Astrocyte (in vitro differentiated cells and primary cell): ENCODE data around the gene SLC25A47. TPM values are rescaled to one million over a fixed set of nuclear protein-coding genes. Genes with fewer than 3 reads are reported as not detected.
A peak's percentile ranks its signal among the peaks of the same experiment; 100 is the strongest.

Experiments
- DNase-seq: peaks from one replicate; pipeline ENCODE4 v3.0.0-alpha.2; 2010; ENCODE audit warnings: low read depth
- FAIRE-seq: peaks from 2 replicates; lab custom pipeline; 2011; peaks lifted over from hg19 to GRCh38; lab: Jason Lieb, UNC
- H2AFZ ChIP-seq: 2 replicates; pipeline ENCODE4 v1.6.0; 2012; ENCODE audit warnings: low read depth, low read length, inconsistent platforms
- H3K27ac ChIP-seq: 2 replicates; pipeline ENCODE4 v1.5.1; 2011; ENCODE audit warnings: low read depth, low read length, inconsistent platforms
- H3K27me3 ChIP-seq: 2 replicates; pipeline ENCODE4 v1.6.0; 2011; ENCODE audit warnings: low read length, inconsistent platforms; ENCODE audit not compliant: insufficient read depth
- H3K36me3 ChIP-seq: 2 replicates; pipeline ENCODE4 v1.5.1; 2011; ENCODE audit warnings: low read length, inconsistent platforms; ENCODE audit not compliant: insufficient read depth
- H3K4me1 ChIP-seq: 2 replicates; pipeline ENCODE4 v1.5.1; 2011; ENCODE audit warnings: low read length, inconsistent platforms; ENCODE audit not compliant: insufficient read depth
- H3K4me2 ChIP-seq: 2 replicates; pipeline ENCODE4 v1.6.0; 2012; ENCODE audit warnings: low read length, inconsistent platforms
- H3K4me3 ChIP-seq: 2 replicates; pipeline ENCODE4 v1.5.1; 2011; ENCODE audit warnings: low read depth, mild to moderate bottlenecking, low read length, inconsistent platforms; ENCODE audit not compliant: insufficient read depth
- H3K79me2 ChIP-seq: 2 replicates; pipeline ENCODE4 v1.6.0; 2012; ENCODE audit warnings: mild to moderate bottlenecking, low read length, inconsistent platforms; ENCODE audit not compliant: insufficient read depth
- H3K9ac ChIP-seq: 2 replicates; pipeline ENCODE4 v1.6.0; 2012; ENCODE audit warnings: mild to moderate bottlenecking, low read length, inconsistent platforms
- H3K9me3 ChIP-seq: 2 replicates; pipeline ENCODE4 v1.5.1; 2012; ENCODE audit warnings: low read depth, mild to moderate bottlenecking, low read length, inconsistent platforms; ENCODE audit not compliant: insufficient read depth
- H4K20me1 ChIP-seq: 2 replicates; pipeline ENCODE4 v1.6.0; 2012; ENCODE audit warnings: low read length, inconsistent platforms; ENCODE audit not compliant: insufficient read depth
- H3K27ac Mint-ChIP-seq: one replicate; pipeline ENCODE4 v1.8.0; 2021; ENCODE audit warnings: mild to moderate bottlenecking, mixed read lengths; ENCODE audit not compliant: unreplicated experiment
- H3K27me3 Mint-ChIP-seq: one replicate; pipeline ENCODE4 v1.8.0; 2021; ENCODE audit warnings: low read depth, mixed read lengths; ENCODE audit not compliant: unreplicated experiment
- H3K36me3 Mint-ChIP-seq: one replicate; pipeline ENCODE4 v1.8.0; 2021; ENCODE audit warnings: low read depth, mixed read lengths; ENCODE audit not compliant: unreplicated experiment
- H3K4me1 Mint-ChIP-seq: one replicate; pipeline ENCODE4 v1.8.0; 2021; ENCODE audit warnings: low read depth, mixed read lengths; ENCODE audit not compliant: unreplicated experiment
- H3K4me3 Mint-ChIP-seq: one replicate; pipeline ENCODE4 v1.8.0; 2021; ENCODE audit warnings: mild to moderate bottlenecking, moderate library complexity, mixed read lengths; ENCODE audit not compliant: unreplicated experiment
- H3K9me3 Mint-ChIP-seq: one replicate; pipeline ENCODE4 v1.8.0; 2021; ENCODE audit warnings: mild to moderate bottlenecking, mixed read lengths; ENCODE audit not compliant: unreplicated experiment
- EZH2 ChIP-seq: IDR thresholded peaks from 2 replicates; pipeline ENCODE4 v1.6.1; 2012; ENCODE audit warnings: mild to moderate bottlenecking, low read length, inconsistent platforms; ENCODE audit not compliant: insufficient read depth
- total RNA-seq: library from RNA; stranded (reverse); gene quantifications from 2 replicates; pipeline ENCODE4 v1.2.1, GENCODE V29; 2021
- TF ChIP-seq, protein P1 (sequence below): IDR thresholded peaks from 2 replicates; pipeline ENCODE4 v1.5.1; 2011; ENCODE audit warnings: low read depth, mild to moderate bottlenecking, inconsistent platforms, low read length, moderate library complexity; ENCODE audit not compliant: insufficient read depth

The SLC25A47 gene
- total RNA-seq, 1 donor from 2014 or later = not detected

DNA sequence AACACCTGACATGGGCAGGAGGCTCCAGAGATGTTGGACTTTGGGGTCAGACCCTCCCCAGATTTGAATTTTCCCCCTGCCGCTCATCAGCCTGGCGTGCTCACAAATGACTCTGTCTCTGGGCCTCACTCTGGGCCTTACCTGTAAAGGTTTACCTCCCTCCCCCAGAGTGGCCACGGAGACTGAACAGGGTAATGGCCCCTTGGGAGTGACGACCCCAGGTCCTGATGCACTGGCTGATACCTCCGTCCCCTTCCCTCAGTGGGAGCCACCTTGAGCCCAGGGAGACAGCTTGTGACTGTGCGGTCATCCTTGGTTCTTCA is 23.9 kb upstream of the SLC25A47 start:
- Histone ChIP-seq H3K9ac (no peak overlapping the region), H2AFZ (no peak overlapping the region), H3K36me3 (no peaks in the 10 kb centered on the region), H4K20me1 (peaks cover 52% of the 10 kb centered on the region), H3K4me2 (no peak overlapping the region), H3K4me1 (peaks cover 11% of the 10 kb centered on the region), H3K9me3 (no peaks in the 10 kb centered on the region), H3K4me3 (no peak overlapping the region), H3K79me2 (peaks cover 24% of the 10 kb centered on the region), H3K27ac (no peak overlapping the region), H3K27me3 (no peaks in the 10 kb centered on the region)
- peaks cover 11% of the 10 kb centered on the region for H3K36me3 Mint-ChIP-seq
- peaks cover 5% of the 10 kb centered on the region for H3K4me1 Mint-ChIP-seq
- no peak overlapping the region for H3K27ac Mint-ChIP-seq
- no peak for DNase-seq
- no peak overlapping the region for H3K4me3 Mint-ChIP-seq
- no peaks in the 10 kb centered on the region for H3K9me3 Mint-ChIP-seq
- no peaks in the 10 kb centered on the region for H3K27me3 Mint-ChIP-seq
- TF ChIP-seq, protein P1, sequence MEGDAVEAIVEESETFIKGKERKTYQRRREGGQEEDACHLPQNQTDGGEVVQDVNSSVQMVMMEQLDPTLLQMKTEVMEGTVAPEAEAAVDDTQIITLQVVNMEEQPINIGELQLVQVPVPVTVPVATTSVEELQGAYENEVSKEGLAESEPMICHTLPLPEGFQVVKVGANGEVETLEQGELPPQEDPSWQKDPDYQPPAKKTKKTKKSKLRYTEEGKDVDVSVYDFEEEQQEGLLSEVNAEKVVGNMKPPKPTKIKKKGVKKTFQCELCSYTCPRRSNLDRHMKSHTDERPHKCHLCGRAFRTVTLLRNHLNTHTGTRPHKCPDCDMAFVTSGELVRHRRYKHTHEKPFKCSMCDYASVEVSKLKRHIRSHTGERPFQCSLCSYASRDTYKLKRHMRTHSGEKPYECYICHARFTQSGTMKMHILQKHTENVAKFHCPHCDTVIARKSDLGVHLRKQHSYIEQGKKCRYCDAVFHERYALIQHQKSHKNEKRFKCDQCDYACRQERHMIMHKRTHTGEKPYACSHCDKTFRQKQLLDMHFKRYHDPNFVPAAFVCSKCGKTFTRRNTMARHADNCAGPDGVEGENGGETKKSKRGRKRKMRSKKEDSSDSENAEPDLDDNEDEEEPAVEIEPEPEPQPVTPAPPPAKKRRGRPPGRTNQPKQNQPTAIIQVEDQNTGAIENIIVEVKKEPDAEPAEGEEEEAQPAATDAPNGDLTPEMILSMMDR = no peak
- TF ChIP-seq EZH2 = no peak
- FAIRE-seq = no peak

DNA sequence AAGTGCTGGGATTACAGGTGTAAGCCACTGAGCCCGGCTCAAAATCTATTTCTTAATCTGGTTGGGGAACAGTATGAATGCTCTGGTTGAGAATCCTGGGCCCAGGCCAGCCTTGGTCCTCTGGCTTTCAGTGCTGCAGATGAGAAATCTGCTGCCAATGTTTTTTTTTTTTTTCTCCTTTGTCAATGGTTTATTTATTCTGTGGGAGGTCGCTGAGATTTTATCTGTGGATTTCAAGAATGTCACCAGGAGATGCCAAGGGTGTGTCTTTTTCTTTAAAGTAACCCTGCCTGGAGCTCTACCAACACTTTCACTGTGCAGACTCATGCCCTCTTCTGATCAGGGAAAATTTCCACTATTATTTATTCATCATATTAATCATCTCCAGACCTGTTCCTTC is 20.5 kb upstream of the SLC25A47 start:
- no peak overlapping the region for H2AFZ ChIP-seq
- H3K36me3 Mint-ChIP-seq = peaks cover 2% of the 10 kb centered on the region
- no peak overlapping the region for H3K27ac Mint-ChIP-seq
- H3K9ac ChIP-seq = no peak overlapping the region
- H3K27me3 ChIP-seq = no peaks in the 10 kb centered on the region
- FAIRE-seq (no peak), DNase-seq (no peak)
- H3K27ac ChIP-seq = no peak overlapping the region
- no peaks in the 10 kb centered on the region for H3K36me3 ChIP-seq
- no peak overlapping the region for H3K4me3 Mint-ChIP-seq
- H3K4me3 ChIP-seq = no peak overlapping the region
- H3K27me3 Mint-ChIP-seq = no peaks in the 10 kb centered on the region
- H3K9me3 Mint-ChIP-seq = no peaks in the 10 kb centered on the region
- no peaks in the 10 kb centered on the region for H3K9me3 ChIP-seq
- no peak overlapping the region for H3K4me2 ChIP-seq
- H3K4me1 Mint-ChIP-seq = peaks cover 2% of the 10 kb centered on the region
- H4K20me1 ChIP-seq = peaks cover 51% of the 10 kb centered on the region
- no peak for TF ChIP-seq EZH2
- TF ChIP-seq, protein P1 = no peak
- H3K4me1 ChIP-seq = peaks cover 20% of the 10 kb centered on the region
- peaks cover 38% of the 10 kb centered on the region for H3K79me2 ChIP-seq

DNA sequence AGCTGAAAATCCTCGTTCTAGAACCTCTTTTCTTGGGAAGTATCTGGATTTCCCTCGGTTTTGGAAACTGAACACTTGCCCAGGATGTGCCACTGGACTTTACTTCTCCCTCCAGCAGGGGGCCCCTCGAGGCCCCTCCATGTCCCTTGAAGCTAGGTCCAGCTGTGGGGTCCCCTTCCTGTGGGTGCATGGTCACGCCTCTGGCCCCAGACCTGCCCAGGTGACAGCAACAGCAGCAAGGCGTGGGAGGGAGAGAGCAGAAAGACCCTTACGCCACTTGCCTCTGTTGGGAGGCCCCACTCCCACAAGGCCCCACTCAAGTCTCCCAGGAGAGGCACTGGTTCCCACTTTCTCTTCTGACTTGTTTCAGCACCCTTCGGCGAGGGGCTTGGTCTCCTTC is 20.0 kb upstream of the SLC25A47 start:
- Mint-ChIP-seq H3K36me3 (peaks cover 2% of the 10 kb centered on the region), H3K27ac (no peak overlapping the region), H3K4me3 (no peak overlapping the region), H3K9me3 (no peaks in the 10 kb centered on the region), H3K27me3 (no peaks in the 10 kb centered on the region), H3K4me1 (peaks cover 2% of the 10 kb centered on the region)
- DNase-seq (no peak), FAIRE-seq (no peak)
- peaks cover 18% of the 10 kb centered on the region for H3K4me1 ChIP-seq
- no peak overlapping the region for H3K27ac ChIP-seq
- H3K4me3 ChIP-seq = no peak overlapping the region
- H3K9me3 ChIP-seq = no peaks in the 10 kb centered on the region
- TF ChIP-seq, protein P1 = peak; percentile 66
- no peak for TF ChIP-seq EZH2
- H3K9ac ChIP-seq = no peak overlapping the region
- H2AFZ ChIP-seq = no peak overlapping the region
- H3K36me3 ChIP-seq = no peaks in the 10 kb centered on the region
- H4K20me1 ChIP-seq = peaks cover 49% of the 10 kb centered on the region
- peaks cover 38% of the 10 kb centered on the region for H3K79me2 ChIP-seq
- no peak overlapping the region for H3K4me2 ChIP-seq
- no peaks in the 10 kb centered on the region for H3K27me3 ChIP-seq
